PC-9 (cell line): ENCODE results near the gene RGS3.

ENCODE experiments used
- CTCF ChIP-seq: fragments of 200-600 bp; sonication (generic); conservative IDR thresholded peaks from 2 replicates; pipeline ENCODE4 v1.6.1; 2017; ENCODE audit warnings: mixed run types, antibody characterized with exemption, mild to moderate bottlenecking, moderate library complexity
- EZH2 ChIP-seq: fragments of 200-600 bp; sonication (generic); IDR thresholded peaks from 2 replicates; pipeline ENCODE4 v1.8.0; 2017; ENCODE audit warnings: antibody characterized with exemption, low read depth

- no peak for TF ChIP-seq CTCF
- TF ChIP-seq EZH2: no peak
Observed at GRCh38 chr9:113531919-113532808, 68.6 kb downstream of the RGS3 start.
